Endothelial cell of umbilical vein (primary cell): Measurements from ENCODE around the gene ABCF2.

Experiments used
- POLR2A ChIP-seq: IDR thresholded peaks from 2 replicates; pipeline ENCODE4 v1.6.1; 2012; ENCODE audit warnings: low read depth, mild to moderate bottlenecking, control low read depth, low read length
- TF ChIP-seq, protein P1 (sequence below), 2 donors: IDR thresholded peaks; 1 replicate in 1 of 2; 2 replicates in 1 of 2; pipeline ENCODE4 v1.5.1; 2011; ENCODE audit warnings: low read length in 2 of 2, mild to moderate bottlenecking in 2 of 2, moderate library complexity in 2 of 2, control low read depth in 1 of 2, inconsistent platforms in 1 of 2, low read depth in 1 of 2; ENCODE audit not compliant: insufficient read depth in 1 of 2; ENCODE audit errors: extremely low read depth in 1 of 2

DNA sequence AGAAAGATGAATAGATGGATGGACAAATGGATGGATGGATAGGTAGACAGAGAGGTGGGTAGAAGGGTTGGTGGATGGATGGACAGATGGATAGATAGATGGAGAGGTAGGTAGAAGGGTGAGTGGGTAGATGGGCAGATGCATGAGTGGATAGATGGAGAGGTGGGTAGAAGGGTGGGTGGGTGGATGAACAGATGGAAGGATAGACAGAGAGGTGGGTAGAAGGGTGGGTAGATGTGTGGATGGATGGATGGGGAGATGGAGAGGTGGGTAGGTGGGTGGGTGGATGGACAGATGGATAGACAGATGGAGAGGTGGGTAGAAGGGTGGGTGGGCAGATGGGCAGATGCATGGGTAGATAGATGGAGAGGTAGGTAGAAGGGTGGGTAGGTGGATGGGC, 29.1 kb downstream of the ABCF2 start:
- TF ChIP-seq, protein P1, sequence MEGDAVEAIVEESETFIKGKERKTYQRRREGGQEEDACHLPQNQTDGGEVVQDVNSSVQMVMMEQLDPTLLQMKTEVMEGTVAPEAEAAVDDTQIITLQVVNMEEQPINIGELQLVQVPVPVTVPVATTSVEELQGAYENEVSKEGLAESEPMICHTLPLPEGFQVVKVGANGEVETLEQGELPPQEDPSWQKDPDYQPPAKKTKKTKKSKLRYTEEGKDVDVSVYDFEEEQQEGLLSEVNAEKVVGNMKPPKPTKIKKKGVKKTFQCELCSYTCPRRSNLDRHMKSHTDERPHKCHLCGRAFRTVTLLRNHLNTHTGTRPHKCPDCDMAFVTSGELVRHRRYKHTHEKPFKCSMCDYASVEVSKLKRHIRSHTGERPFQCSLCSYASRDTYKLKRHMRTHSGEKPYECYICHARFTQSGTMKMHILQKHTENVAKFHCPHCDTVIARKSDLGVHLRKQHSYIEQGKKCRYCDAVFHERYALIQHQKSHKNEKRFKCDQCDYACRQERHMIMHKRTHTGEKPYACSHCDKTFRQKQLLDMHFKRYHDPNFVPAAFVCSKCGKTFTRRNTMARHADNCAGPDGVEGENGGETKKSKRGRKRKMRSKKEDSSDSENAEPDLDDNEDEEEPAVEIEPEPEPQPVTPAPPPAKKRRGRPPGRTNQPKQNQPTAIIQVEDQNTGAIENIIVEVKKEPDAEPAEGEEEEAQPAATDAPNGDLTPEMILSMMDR (IDR thresholded peaks at IDR 0.05; ENCODE audit: extremely low read depth in 1 of 2, insufficient read depth in 1 of 2, low read depth in 1 of 2, low read length in 2 of 2), result no peak
- TF ChIP-seq POLR2A, result no peak
